Prostate gland (tissue), 2 donors: ENCODE data around the gene MGP.

Experiments used
- CTCF ChIP-seq, 4 experiments: fragments of 200-600 bp in 2 of 4; fragments of 450-650 bp in 2 of 4; sonication (generic) in 2 of 4; IDR thresholded peaks; 1 replicate in 3 of 4; 2 replicates in 1 of 4; pipeline ENCODE4 v1.5.1; 2016 to 2019; ENCODE audit warnings: antibody characterized with exemption in 4 of 4, mild to moderate bottlenecking in 2 of 4, moderate library complexity in 2 of 4
- POLR2A ChIP-seq: fragments of 450-650 bp; IDR thresholded peaks from one replicate; pipeline ENCODE4 v1.6.1; 2016; ENCODE audit warnings: antibody characterized with exemption, mild to moderate bottlenecking
- POLR2AphosphoS5 ChIP-seq: sonication (generic); formaldehyde crosslinking; IDR thresholded peaks from one replicate; pipeline ENCODE4 v1.6.1; 2017; ENCODE audit warnings: antibody characterized with exemption

GRCh38 chr12:14833336-14833735, 52.3 kb downstream of the MGP start:
- TF ChIP-seq CTCF (IDR thresholded peaks at IDR 0.05), result no peak
- TF ChIP-seq POLR2A, result no peak
- TF ChIP-seq POLR2AphosphoS5, result no peak
